ENCODE data around the gene EDNRB.

- no peak for TF ChIP-seq CTCF (IDR thresholded peaks at IDR 0.05)
- no peak for TF ChIP-seq ZFX (IDR thresholded peaks at IDR 0.05; ENCODE audit: borderline replicate concordance)
Observed at GRCh38 chr13:77952276-77952675, 33.6 kb upstream of the EDNRB start.

Measured in 22Rv1 (cell line).